Neural progenitor cell (in vitro differentiated cells): Measurements from ENCODE around the gene ZNF77.

Experiments used
- EZH2 ChIP-seq: fragments of 200-600 bp; sonication (generic); IDR thresholded peaks from 2 replicates; pipeline ENCODE4 v1.6.1; 2017; ENCODE audit warnings: antibody characterized with exemption, mild to moderate bottlenecking, moderate library complexity
- EZH2phosphoT487 ChIP-seq: fragments of 200-600 bp; sonication (generic); IDR thresholded peaks from 2 replicates; pipeline ENCODE4 v1.6.1; 2017; ENCODE audit warnings: antibody characterized with exemption
- TF ChIP-seq, protein P1 (sequence below): fragments of 200-600 bp; sonication (generic); IDR thresholded peaks from 2 replicates; pipeline ENCODE4 v1.5.1; 2017; ENCODE audit warnings: antibody characterized with exemption, mild to moderate bottlenecking

DNA sequence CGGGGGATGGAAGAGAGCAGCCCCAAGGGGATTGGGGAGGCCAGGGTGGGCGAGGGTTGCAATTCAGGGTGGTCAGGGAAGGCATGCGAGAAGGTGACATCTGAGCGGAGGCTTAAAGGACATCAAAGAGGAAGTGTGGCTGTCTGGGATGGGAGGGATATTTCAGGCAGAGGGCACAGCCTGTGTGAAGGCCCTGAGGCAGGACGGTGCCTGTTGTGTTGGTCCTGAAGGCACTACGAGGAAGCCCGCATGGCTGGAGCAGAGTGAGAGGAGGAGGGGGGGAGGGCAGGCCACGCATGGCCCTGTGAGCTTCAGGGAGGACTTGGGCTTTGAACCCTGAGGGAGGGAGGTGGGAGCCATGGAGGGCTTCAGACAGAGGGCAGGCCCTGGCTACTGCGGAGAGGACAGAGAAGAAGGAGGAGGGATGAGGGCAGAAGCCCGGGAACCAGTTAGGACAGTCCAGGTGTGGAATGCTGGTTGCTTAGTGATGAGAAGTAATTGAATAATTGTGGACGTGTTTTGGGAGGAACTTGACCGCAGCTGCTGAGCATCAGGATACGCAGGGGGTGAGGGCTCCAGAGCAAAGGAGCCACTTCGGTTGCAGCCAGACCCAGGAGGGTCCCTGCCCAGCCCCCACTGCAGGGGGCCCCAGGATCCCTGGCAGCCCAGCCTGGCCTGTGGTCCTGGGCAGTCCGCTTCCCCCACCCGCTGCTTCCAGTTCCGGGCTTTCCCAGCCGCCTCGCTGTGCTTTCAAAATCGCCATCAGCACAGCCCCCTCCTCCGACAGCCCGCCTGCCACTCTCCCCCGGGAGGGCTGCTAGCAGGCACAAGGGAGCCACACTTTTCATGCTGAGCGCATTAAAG is 38.8 kb upstream of the ZNF77 start:
- TF ChIP-seq, protein P1, sequence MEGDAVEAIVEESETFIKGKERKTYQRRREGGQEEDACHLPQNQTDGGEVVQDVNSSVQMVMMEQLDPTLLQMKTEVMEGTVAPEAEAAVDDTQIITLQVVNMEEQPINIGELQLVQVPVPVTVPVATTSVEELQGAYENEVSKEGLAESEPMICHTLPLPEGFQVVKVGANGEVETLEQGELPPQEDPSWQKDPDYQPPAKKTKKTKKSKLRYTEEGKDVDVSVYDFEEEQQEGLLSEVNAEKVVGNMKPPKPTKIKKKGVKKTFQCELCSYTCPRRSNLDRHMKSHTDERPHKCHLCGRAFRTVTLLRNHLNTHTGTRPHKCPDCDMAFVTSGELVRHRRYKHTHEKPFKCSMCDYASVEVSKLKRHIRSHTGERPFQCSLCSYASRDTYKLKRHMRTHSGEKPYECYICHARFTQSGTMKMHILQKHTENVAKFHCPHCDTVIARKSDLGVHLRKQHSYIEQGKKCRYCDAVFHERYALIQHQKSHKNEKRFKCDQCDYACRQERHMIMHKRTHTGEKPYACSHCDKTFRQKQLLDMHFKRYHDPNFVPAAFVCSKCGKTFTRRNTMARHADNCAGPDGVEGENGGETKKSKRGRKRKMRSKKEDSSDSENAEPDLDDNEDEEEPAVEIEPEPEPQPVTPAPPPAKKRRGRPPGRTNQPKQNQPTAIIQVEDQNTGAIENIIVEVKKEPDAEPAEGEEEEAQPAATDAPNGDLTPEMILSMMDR: no peak
- no peak for TF ChIP-seq EZH2
- TF ChIP-seq EZH2phosphoT487: peak; percentile 72
